ENCODE results near the gene ARHGEF18. TPM values are rescaled to one million over a fixed set of nuclear protein-coding genes. Genes with fewer than 3 reads are reported as not detected.
A peak's percentile ranks its signal among the peaks of the same experiment; 100 is the strongest.

Gene ARHGEF18
- total and polyA plus RNA-seq, 2 donors (not counting 3 experiments of a cell fraction or from before 2014, with no cell fraction given), result 12.1 to 30.7 TPM

- no peaks in the 10 kb centered on the region for H3K36me3 ChIP-seq (ENCODE audit: control insufficient read depth in 2 of 2, extremely low read depth in 1 of 2, insufficient read depth in 2 of 2, low read length in 2 of 2)
- intact Hi-C loops (cut with micrococcal nuclease) (loop anchor here (5.0 kb wide), 1 partner anchor 138 kb away; no protein-coding TSS in a partner anchor), dilution Hi-C loops (cut with MboI; ENCODE audit: extremely low pct_ligation_motif_present, low sequenced_read_pairs) (no loop called here)
- BruUV-seq (replicated peaks), result no TSS peak
- H4K20me1 ChIP-seq (replicated peaks; ENCODE audit: control insufficient read depth, extremely low read depth, insufficient read depth, low read length), result no peaks in the 10 kb centered on the region
- H3K9ac ChIP-seq (replicated peaks; ENCODE audit: extremely low read depth, insufficient read depth, low read length), result peak overlapping the region; percentile 90
- peak overlapping the region; percentile 90 for H3K4me2 ChIP-seq (ENCODE audit: insufficient read depth, low read length)
- peak overlapping the region; percentile 95 for H2AFZ ChIP-seq (ENCODE audit: low read depth, low read length)
- peaks cover 23% of the 10 kb centered on the region for H3K4me1 ChIP-seq (ENCODE audit: control insufficient read depth, extremely low read depth, insufficient read depth, low read length)
- no peaks in the 10 kb centered on the region for H3K27me3 ChIP-seq (ENCODE audit: control insufficient read depth in 2 of 2, insufficient read depth in 2 of 2, low read length in 2 of 2)
- no peak overlapping the region for H3K27ac ChIP-seq (ENCODE audit: insufficient read depth, low read depth, low read length)
- ChIA-PET CTCF (interaction anchor here (1.1 to 1.9 kb wide), 2 partner anchors 12 to 140 kb away, joined by 4 read pairs; no protein-coding TSS in a partner anchor), POLR2A (no interaction called here)
- peak overlapping the region; percentile 79 to 88 (median 88) for H3K4me3 ChIP-seq (replicated peaks in 1 of 3; ENCODE audit: insufficient read depth in 1 of 3, low read depth in 1 of 3, low read length in 3 of 3)
- peaks cover 29% of the 10 kb centered on the region for H3K79me2 ChIP-seq (ENCODE audit: control insufficient read depth, insufficient read depth, low read length)
- TF ChIP-seq GATA2 (IDR thresholded peaks at IDR 0.05; ENCODE audit: insufficient read depth, insufficient read length, low read depth, low read length) (no peak), MAX (IDR thresholded peaks at IDR 0.05; ENCODE audit: insufficient read depth, insufficient read length) (no peak), POLR2AphosphoS5 (IDR thresholded peaks at IDR 0.05; ENCODE audit: insufficient read depth, low read depth, low read length) (no peak)
- no peaks in the 10 kb centered on the region for H3K9me3 ChIP-seq (replicated peaks; ENCODE audit: control insufficient read depth, insufficient read depth, low read length)
- H3K9me1 ChIP-seq (replicated peaks; ENCODE audit: control insufficient read depth, extremely low read depth, insufficient read depth, low read length), result no peaks in the 10 kb centered on the region
- no peak for DNase-seq (ENCODE audit: low read depth, low spot score)
- FAIRE-seq, result no peak
Observed at GRCh38 chr19:7393939-7394730, 45.4 kb downstream of the ARHGEF18 start.

GRCh38 chr19:7394731-7395359 is 46.1 kb downstream of the ARHGEF18 start:
- Histone ChIP-seq H3K4me2 (ENCODE audit: insufficient read depth, low read length) (peak overlapping the region; percentile 90), H2AFZ (ENCODE audit: low read depth, low read length) (peak overlapping the region; percentile 95), H3K4me3 (replicated peaks in 1 of 3; ENCODE audit: insufficient read depth in 1 of 3, low read depth in 1 of 3, low read length in 3 of 3) (peak overlapping the region; percentile 79 to 88 (median 88)), H4K20me1 (replicated peaks; ENCODE audit: control insufficient read depth, extremely low read depth, insufficient read depth, low read length) (no peaks in the 10 kb centered on the region), H3K27me3 (ENCODE audit: control insufficient read depth in 2 of 2, insufficient read depth in 2 of 2, low read length in 2 of 2) (no peaks in the 10 kb centered on the region), H3K36me3 (ENCODE audit: control insufficient read depth in 2 of 2, extremely low read depth in 1 of 2, insufficient read depth in 2 of 2, low read length in 2 of 2) (no peaks in the 10 kb centered on the region), H3K27ac (ENCODE audit: insufficient read depth, low read depth, low read length) (peak overlapping the region; percentile 26), H3K9me3 (replicated peaks; ENCODE audit: control insufficient read depth, insufficient read depth, low read length) (no peaks in the 10 kb centered on the region), H3K9ac (replicated peaks; ENCODE audit: extremely low read depth, insufficient read depth, low read length) (peak overlapping the region; percentile 90), H3K79me2 (ENCODE audit: control insufficient read depth, insufficient read depth, low read length) (peaks cover 32% of the 10 kb centered on the region), H3K9me1 (replicated peaks; ENCODE audit: control insufficient read depth, extremely low read depth, insufficient read depth, low read length) (no peaks in the 10 kb centered on the region), H3K4me1 (ENCODE audit: control insufficient read depth, extremely low read depth, insufficient read depth, low read length) (peaks cover 23% of the 10 kb centered on the region)
- ChIA-PET CTCF (interaction anchor here (1.1 to 1.9 kb wide), 2 partner anchors 11 to 140 kb away, joined by 4 read pairs; no protein-coding TSS in a partner anchor), POLR2A (no interaction called here)
- FAIRE-seq (peak; percentile 85), DNase-seq (ENCODE audit: low read depth, low spot score) (peak; percentile 93)
- peak; percentile 90 for TF ChIP-seq POLR2AphosphoS5 (IDR thresholded peaks at IDR 0.05; ENCODE audit: insufficient read depth, low read depth, low read length)
- TF ChIP-seq JUN (IDR thresholded peaks at IDR 0.05; ENCODE audit: borderline replicate concordance, insufficient read depth, insufficient read length, low read depth), result no peak
- peak; percentile 90 for TF ChIP-seq POLR2A (IDR thresholded peaks at IDR 0.05; ENCODE audit: low read depth, low read length)
- no peak for TF ChIP-seq MYC (IDR thresholded peaks at IDR 0.05; ENCODE audit: low read depth, low read length)
- intact Hi-C loops (cut with micrococcal nuclease) (loop anchor here (5.0 kb wide), 1 partner anchor 137 kb away; no protein-coding TSS in a partner anchor), dilution Hi-C loops (cut with MboI; ENCODE audit: extremely low pct_ligation_motif_present, low sequenced_read_pairs) (no loop called here)
- BruUV-seq (replicated peaks), result no TSS peak
